B cell (primary cell): Measurements from ENCODE around the gene MFGE8.

Experiments used
- CTCF ChIP-seq: fragments of 200-600 bp; IDR thresholded peaks from one replicate; pipeline ENCODE4 v1.8.0; 2022; ENCODE audit warnings: antibody characterized with exemption, mild to moderate bottlenecking
- EZH2 ChIP-seq: IDR thresholded peaks from 2 replicates; pipeline ENCODE4 v1.6.1; 2012; ENCODE audit warnings: borderline replicate concordance, low read depth, mild to moderate bottlenecking, moderate library complexity, low read length; ENCODE audit not compliant: insufficient read depth, poor library complexity, severe bottlenecking

GRCh38 chr15:88865498-88866099, 47.6 kb downstream of the MFGE8 start:
- TF ChIP-seq CTCF (no peak), EZH2 (no peak)
